ENCODE data around the gene ADCY1.

- TF ChIP-seq CTCF (conservative IDR thresholded peaks at IDR 0.05; ENCODE audit: low read length) (no peak), EZH2phosphoT487 (IDR thresholded peaks at IDR 0.05; ENCODE audit: borderline replicate concordance) (no peak)
These were observed 144.5 kb downstream of the ADCY1 start for GRCh38 chr7:45718464-45719330.

All from Loucy (cell line).